Testis (tissue), 2 donors: ENCODE data around the gene CNST.

Experiments
- CTCF ChIP-seq, 3 experiments: fragments of 450-650 bp in 2 of 3; fragments of 200-600 bp in 1 of 3; sonication (generic) in 1 of 3; IDR thresholded peaks; one replicate each; pipeline ENCODE4 v1.5.1; 2016 to 2019; ENCODE audit warnings: antibody characterized with exemption in 3 of 3, mild to moderate bottlenecking in 2 of 3, moderate library complexity in 1 of 3
- POLR2A ChIP-seq: fragments of 450-650 bp; IDR thresholded peaks from one replicate; pipeline ENCODE4 v1.6.1; 2017; ENCODE audit warnings: antibody characterized with exemption, mild to moderate bottlenecking, moderate library complexity

DNA sequence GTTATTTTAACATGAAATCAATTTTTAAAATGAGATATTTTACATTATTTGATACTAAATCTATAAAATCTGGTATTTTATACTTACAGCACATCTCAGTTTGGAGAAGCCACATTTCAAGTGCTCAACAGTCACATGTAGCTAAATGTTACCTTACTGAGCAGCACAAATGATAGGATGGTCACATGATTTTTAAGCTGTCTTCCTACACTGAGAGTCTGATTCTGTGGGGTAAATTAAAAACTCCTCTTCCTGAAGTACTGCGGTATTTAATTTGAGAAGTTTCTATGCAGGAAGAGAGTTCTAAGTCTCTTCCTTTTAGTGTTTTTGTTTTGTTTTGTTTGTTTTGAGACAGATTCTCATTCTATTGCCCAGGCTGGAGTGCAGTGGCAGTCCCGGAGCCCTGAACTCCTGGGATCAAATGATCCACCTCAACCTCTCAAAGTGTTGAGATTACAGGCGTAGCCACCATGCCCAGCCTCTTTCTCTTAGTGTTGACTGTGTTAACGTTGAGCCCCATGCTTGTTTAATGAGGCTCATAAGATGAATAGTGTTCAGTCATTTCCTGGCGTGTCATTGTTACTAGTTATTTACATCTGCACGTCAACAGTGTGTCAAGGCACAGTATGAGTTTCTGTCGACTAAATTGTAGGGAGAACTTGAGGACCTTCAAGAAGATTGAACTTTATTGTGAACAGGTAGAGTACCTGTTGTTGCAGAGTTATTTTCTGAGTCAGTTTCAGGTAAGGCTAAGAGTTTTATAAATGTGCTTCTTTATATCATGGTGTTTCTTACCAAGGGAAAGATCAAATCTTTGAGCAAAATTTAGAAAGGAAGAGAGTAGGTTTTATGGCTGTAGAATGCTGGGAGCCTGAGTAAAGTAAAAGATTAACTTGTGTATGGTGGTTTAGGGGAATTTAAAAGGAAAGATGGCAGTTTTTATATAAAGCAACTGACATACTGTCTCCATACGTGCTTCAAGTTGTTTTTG lies 3.3 kb downstream of the CNST start:
- TF ChIP-seq POLR2A: no peak
- no peak for TF ChIP-seq CTCF (IDR thresholded peaks at IDR 0.05)
